Inflammatory macrophage treated with lipopolysaccharide for 1 hour (primary cell): Measurements from ENCODE around the gene DECR2.

Source experiments
- DNase-seq, 2 donors: peaks; one replicate each; pipeline ENCODE4 v3.0.0-alpha.2; 2020 to 2022

Gene DECR2

GRCh38 chr16:450785-451512, 49.3 kb downstream of the DECR2 start:
- no peak for DNase-seq

- no peak for DNase-seq
Observed at GRCh38 chr16:454397-454940, 52.8 kb downstream of the DECR2 start.

- no peak for DNase-seq
Observed at GRCh38 chr16:455453-455852, 53.8 kb downstream of the DECR2 start.

GRCh38 chr16:456891-457483, 55.3 kb downstream of the DECR2 start:
- DNase-seq: no peak

GRCh38 chr16:457732-458400, 56.2 kb downstream of the DECR2 start:
- no peak for DNase-seq

GRCh38 chr16:459761-460160, 58.1 kb downstream of the DECR2 start:
- no peak for DNase-seq

- no peak for DNase-seq
Observed at GRCh38 chr16:460787-461186, 59.1 kb downstream of the DECR2 start.
